ENCODE measurements around the gene SLC30A9. TPM values are rescaled to one million over a fixed set of nuclear protein-coding genes. Genes with fewer than 3 reads are reported as not detected.

SLC30A9 gene
- total and polyA plus RNA-seq, 8 donors: 6.2 to 31.2 (median 24.1) TPM

DNA sequence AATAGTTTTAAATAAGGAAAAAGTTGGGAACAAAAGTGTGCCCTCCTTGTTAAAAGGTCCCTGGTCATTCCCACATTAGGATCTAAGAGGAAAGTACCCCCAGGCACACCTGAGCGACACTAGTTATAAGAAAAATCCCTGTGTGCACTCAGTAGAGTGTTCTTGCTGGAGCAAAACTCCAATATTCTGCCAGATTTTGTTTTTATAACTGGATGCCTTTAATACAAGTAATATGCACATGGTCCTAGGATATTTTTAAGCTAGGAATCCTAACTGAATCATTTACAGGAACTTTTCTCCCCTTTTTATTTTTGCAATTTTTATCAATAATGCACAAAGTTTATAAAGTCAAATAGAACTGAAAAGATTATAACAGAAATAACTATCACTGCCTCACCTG is 93.5 kb downstream of the SLC30A9 start:
- no peak for ATAC-seq
- WGBS, 2 donors: 97 to 100% methylated on average over 1 of the region's 1 CpG
- no peak for FAIRE-seq
- H3K36me3 ChIP-seq: peaks cover 0 to 12% (median 0%) of the 10 kb centered on the region in 3 donors
- H3K4me3 ChIP-seq: no peak overlapping the region
- no peaks in the 10 kb centered on the region for H3K4me1 ChIP-seq
- no peaks in the 10 kb centered on the region for H3K9me3 ChIP-seq
- TF ChIP-seq, protein P1, sequence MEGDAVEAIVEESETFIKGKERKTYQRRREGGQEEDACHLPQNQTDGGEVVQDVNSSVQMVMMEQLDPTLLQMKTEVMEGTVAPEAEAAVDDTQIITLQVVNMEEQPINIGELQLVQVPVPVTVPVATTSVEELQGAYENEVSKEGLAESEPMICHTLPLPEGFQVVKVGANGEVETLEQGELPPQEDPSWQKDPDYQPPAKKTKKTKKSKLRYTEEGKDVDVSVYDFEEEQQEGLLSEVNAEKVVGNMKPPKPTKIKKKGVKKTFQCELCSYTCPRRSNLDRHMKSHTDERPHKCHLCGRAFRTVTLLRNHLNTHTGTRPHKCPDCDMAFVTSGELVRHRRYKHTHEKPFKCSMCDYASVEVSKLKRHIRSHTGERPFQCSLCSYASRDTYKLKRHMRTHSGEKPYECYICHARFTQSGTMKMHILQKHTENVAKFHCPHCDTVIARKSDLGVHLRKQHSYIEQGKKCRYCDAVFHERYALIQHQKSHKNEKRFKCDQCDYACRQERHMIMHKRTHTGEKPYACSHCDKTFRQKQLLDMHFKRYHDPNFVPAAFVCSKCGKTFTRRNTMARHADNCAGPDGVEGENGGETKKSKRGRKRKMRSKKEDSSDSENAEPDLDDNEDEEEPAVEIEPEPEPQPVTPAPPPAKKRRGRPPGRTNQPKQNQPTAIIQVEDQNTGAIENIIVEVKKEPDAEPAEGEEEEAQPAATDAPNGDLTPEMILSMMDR (IDR thresholded peaks at IDR 0.05): no peak
- no peaks in the 10 kb centered on the region for H3K27me3 ChIP-seq
- intact Hi-C loops (cut with DNase I): no loop called here
- DNase-seq: no peak
- H3K27ac ChIP-seq: no peak overlapping the region

DNA sequence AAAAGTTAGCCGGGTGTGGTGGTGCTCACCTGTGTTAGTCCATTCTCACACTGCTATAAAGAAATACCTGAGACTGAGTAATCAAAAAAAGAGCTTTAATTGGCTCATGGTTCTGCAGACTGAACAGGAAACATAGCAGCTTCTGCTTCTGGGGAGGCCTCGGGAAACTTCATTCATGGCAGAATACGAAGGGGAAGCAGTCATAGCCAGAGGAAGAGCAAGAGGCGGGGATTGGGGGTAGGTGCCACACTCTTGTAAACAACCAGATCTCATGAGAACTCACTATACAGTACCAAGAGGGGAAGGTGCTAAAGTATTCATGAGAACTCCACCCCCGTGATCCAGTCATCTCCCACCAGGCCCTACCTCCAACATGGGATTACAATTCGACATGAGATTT is 98.1 kb downstream of the SLC30A9 start:
- FAIRE-seq: no peak
- 96 to 97% methylated on average over 6 of the region's 6 CpGs for WGBS, 2 donors
- no peaks in the 10 kb centered on the region for H3K4me1 ChIP-seq
- H3K9me3 ChIP-seq: no peaks in the 10 kb centered on the region
- intact Hi-C loops (cut with DNase I): no loop called here
- no peak overlapping the region for H3K27ac ChIP-seq
- H3K27me3 ChIP-seq: no peaks in the 10 kb centered on the region
- H3K4me3 ChIP-seq: no peak overlapping the region
- TF ChIP-seq, protein P1 (IDR thresholded peaks at IDR 0.05): no peak
- DNase-seq: no peak
- H3K36me3 ChIP-seq: peaks cover 0 to 12% (median 0%) of the 10 kb centered on the region in 3 donors
- no peak for ATAC-seq

DNA sequence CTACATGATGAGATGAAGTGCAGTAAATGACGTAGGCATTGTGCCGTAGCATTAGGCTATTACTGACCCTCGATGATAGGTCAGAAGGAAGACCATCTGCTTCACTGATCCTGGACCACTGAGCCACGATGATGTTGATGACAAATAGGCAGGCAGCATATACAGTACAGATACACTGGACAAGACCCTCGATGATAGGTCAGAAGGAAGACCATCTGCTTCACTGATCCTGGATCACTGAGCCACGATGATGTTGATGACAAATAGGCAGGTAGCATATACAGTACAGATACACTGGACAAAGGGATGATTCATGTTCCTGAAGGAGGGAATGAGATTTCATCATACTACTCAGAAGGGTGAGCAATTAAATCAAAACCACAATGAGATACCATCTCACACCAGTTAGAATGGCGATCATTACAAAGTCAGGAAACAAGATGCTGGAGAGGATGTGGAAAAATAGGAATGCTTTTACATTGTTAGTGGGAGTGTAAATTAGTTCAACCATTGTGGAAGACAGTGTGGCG is 111.2 kb downstream of the SLC30A9 start:
- no peak for FAIRE-seq
- Histone ChIP-seq H3K27me3 (no peaks in the 10 kb centered on the region), H3K27ac (no peak overlapping the region), H3K9me3 (no peaks in the 10 kb centered on the region), H3K4me3 (no peak overlapping the region), H3K36me3 (no peaks in the 10 kb centered on the region), H3K4me1 (no peaks in the 10 kb centered on the region)
- WGBS, 2 donors: 82 to 88% methylated on average over 8 of the region's 8 CpGs
- no peak for DNase-seq
- ATAC-seq: no peak
- TF ChIP-seq, protein P1 (IDR thresholded peaks at IDR 0.05): no peak
- intact Hi-C loops (cut with DNase I): no loop called here

DNA sequence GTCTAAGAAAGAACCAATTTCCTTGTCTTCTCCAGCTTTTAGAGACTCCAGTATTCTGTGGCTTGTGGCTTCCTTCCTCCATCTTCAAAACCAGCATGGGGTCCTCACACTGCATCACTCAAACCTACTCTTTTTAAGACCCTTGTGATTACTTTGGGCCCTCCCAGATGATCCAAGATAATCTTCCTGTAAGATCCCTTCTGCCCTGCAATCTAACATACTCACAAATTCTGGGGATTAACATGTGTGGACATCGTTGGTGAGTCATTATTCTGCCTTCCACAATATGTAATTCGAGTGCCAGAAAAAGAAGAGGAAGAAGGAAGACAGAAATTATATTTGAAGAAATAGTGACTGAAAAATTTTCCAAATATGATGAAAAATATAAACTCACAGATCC is 114.2 kb downstream of the SLC30A9 start:
- Histone ChIP-seq H3K27ac (no peak overlapping the region), H3K4me1 (no peaks in the 10 kb centered on the region), H3K4me3 (no peak overlapping the region), H3K27me3 (peaks cover 0 to 3% (median 2%) of the 10 kb centered on the region in 4 donors), H3K36me3 (no peaks in the 10 kb centered on the region), H3K9me3 (no peaks in the 10 kb centered on the region)
- TF ChIP-seq, protein P1 (IDR thresholded peaks at IDR 0.05): no peak
- WGBS, 2 donors: 35 to 52% methylated on average over 2 of the region's 2 CpGs
- FAIRE-seq (no peak), DNase-seq (no peak), ATAC-seq (no peak)
- intact Hi-C loops (cut with DNase I): no loop called here

DNA sequence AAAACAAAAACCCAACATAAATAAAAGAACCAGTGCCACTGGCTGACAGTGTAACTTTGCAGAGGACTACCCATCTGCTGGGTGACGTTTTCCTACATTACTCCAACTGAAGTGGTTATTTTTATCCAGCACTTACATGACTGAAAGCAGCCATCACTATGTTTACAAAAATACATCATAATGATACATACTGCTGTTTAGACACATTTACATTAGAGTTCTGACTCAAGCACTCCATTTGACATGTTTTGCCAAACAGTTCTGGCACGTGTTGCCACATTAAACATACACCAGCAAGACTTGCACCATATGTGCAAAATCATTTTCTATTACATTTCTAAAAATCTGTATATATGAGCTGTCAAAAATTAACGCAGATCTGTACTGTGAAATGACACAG is 122.5 kb downstream of the SLC30A9 start:
- 37 to 51% methylated on average over 3 of the region's 3 CpGs for WGBS, 2 donors

More for the DNA sequence above, 122.5 kb downstream of the SLC30A9 start:
- Histone ChIP-seq H3K4me3 (no peak overlapping the region), H3K27me3 (peaks cover 0 to 8% (median 2%) of the 10 kb centered on the region in 4 donors), H3K4me1 (no peaks in the 10 kb centered on the region), H3K9me3 (no peaks in the 10 kb centered on the region), H3K27ac (no peak overlapping the region), H3K36me3 (no peaks in the 10 kb centered on the region)
- DNase-seq (no peak), FAIRE-seq (no peak), ATAC-seq (no peak)
- intact Hi-C loops (cut with DNase I): no loop called here
- TF ChIP-seq, protein P1 (IDR thresholded peaks at IDR 0.05): no peak
